Uterus (tissue), 4 donors: ENCODE measurements around the gene AHSP. TPM values are rescaled to one million over a fixed set of nuclear protein-coding genes. Genes with fewer than 3 reads are reported as not detected.

ENCODE experiments used
- DNase-seq, 2 donors: peaks; one replicate each; pipeline ENCODE4 v3.0.0-alpha.2; 2019 to 2020
- H3K27ac ChIP-seq, 2 donors: fragments of 200-600 bp; sonication (generic); 1 replicate in 1 of 2; 2 replicates in 1 of 2; pipeline ENCODE4 v1.5.1; 2016 to 2018
- H3K27me3 ChIP-seq, 2 donors: fragments of 200-600 bp; sonication (generic); one replicate each; pipeline ENCODE4 v1.5.1; 2018 to 2019; ENCODE audit warnings: control low read depth in 1 of 2
- H3K36me3 ChIP-seq, 2 donors: fragments of 200-600 bp; sonication (generic); one replicate each; pipeline ENCODE4 v1.5.1; 2019; ENCODE audit warnings: control low read depth in 1 of 2
- H3K4me1 ChIP-seq, 2 donors: fragments of 200-600 bp; sonication (generic); one replicate each; pipeline ENCODE4 v1.5.1; 2018 to 2019; ENCODE audit warnings: control low read depth in 1 of 2
- H3K4me3 ChIP-seq, 2 donors: fragments of 200-600 bp; sonication (generic); 1 replicate in 1 of 2; 2 replicates in 1 of 2; pipeline ENCODE4 v1.5.1; 2018 to 2019; ENCODE audit warnings: mild to moderate bottlenecking in 1 of 2
- H3K9me3 ChIP-seq, 2 donors: fragments of 200-600 bp; sonication (generic); one replicate each; pipeline ENCODE4 v1.5.1; 2019; ENCODE audit warnings: control low read depth in 1 of 2
- POLR2A ChIP-seq, 2 donors: fragments of 450-650 bp; IDR thresholded peaks; one replicate each; pipeline ENCODE4 v1.6.1; 2016; ENCODE audit warnings: antibody characterized with exemption in 2 of 2, mild to moderate bottlenecking in 1 of 2, moderate library complexity in 1 of 2
- intact Hi-C: fragments of 100-400 bp; cut with DNase I; formaldehyde crosslinking; loops from one replicate; pipeline ENCODE4 v1.15.1; 2023; ENCODE audit warnings: low total_unique reads
- total RNA-seq, 4 donors: library from RNA; depleted of rRNA in 3 of 4; stranded (reverse); fragments of >200 nt in 3 of 4; gene quantifications; one replicate each; pipeline versions ENCODE4 v1.1.0 to v1.2.4, GENCODE V29; 2014 to 2023
- TF ChIP-seq, protein P1 (sequence below), 4 experiments: fragments of 200-600 bp in 2 of 4; fragments of 450-650 bp in 2 of 4; sonication (generic) in 2 of 4; IDR thresholded peaks; one replicate each; pipeline ENCODE4 v1.5.1; 2016 to 2019; ENCODE audit warnings: antibody characterized with exemption in 4 of 4, mild to moderate bottlenecking in 2 of 4, moderate library complexity in 1 of 4
- donor health status: DM: yes; HTN: yes; CAD: no.

Gene AHSP
- total RNA-seq, 4 donors from 2014 or later, result 5.6 TPM; not detected in 3

DNA sequence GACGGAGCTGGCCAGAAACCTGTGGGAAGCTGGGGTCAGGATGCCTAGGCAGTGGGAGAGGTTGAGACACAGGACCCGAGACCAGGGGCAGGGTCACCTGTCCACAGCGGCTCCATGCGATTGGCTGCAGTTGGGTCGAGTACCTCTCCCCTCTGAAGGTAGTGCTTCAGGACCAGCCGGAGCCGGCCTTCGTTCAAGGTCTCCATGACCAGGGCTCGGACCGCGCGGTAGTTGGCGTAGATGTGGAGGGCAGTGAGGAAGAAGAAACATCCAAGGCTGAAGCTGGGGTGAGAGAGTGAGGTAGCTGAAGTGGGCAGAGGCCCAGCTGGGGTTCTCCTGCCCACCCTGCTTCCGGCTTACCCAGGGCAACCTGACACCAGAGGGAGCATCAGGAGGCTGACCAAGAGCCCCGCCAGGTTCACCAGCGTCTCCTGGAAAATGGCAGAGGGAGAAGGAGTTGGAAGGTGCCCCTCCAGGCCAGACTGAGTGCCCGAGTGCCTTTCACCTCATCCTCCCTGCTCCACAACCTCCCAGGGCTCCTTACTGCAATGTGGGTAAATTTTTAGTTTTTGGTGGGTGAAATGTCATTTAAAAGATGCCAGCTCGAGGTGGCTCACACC, 34.1 kb upstream of the AHSP start:
- Histone ChIP-seq H3K36me3 (no peaks in the 10 kb centered on the region), H3K4me3 (no peak overlapping the region), H3K4me1 (peaks cover 0 to 3% of the 10 kb centered on the region in 2 donors), H3K9me3 (no peaks in the 10 kb centered on the region), H3K27me3 (no peaks in the 10 kb centered on the region), H3K27ac (no peak overlapping the region)
- DNase-seq, result no peak
- intact Hi-C loops, result no loop called here
- no peak for TF ChIP-seq POLR2A (IDR thresholded peaks at IDR 0.05)
- TF ChIP-seq, protein P1, sequence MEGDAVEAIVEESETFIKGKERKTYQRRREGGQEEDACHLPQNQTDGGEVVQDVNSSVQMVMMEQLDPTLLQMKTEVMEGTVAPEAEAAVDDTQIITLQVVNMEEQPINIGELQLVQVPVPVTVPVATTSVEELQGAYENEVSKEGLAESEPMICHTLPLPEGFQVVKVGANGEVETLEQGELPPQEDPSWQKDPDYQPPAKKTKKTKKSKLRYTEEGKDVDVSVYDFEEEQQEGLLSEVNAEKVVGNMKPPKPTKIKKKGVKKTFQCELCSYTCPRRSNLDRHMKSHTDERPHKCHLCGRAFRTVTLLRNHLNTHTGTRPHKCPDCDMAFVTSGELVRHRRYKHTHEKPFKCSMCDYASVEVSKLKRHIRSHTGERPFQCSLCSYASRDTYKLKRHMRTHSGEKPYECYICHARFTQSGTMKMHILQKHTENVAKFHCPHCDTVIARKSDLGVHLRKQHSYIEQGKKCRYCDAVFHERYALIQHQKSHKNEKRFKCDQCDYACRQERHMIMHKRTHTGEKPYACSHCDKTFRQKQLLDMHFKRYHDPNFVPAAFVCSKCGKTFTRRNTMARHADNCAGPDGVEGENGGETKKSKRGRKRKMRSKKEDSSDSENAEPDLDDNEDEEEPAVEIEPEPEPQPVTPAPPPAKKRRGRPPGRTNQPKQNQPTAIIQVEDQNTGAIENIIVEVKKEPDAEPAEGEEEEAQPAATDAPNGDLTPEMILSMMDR (IDR thresholded peaks at IDR 0.05), result no peak

DNA sequence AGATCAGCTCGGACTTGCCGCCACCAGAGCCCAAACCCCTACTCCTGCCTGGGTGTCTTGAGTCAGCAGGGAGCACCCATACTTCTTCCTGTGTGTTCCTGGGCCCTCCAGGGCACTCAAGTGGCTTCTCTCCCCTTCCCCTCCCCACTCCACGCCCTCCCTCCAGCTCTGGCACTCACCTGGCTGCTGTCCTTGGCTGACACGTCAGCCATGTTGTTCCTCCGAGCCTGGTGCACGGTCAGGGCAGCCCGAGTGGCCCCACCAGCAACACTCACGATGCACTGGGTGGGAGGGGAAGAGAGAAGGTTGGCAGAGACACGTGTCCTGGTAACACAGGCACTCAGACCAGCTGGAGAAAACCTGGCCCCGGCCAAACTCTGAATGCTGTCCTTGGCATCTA, 31.0 kb upstream of the AHSP start:
- intact Hi-C loops, result no loop called here
- Histone ChIP-seq H3K4me1 (no peaks in the 10 kb centered on the region), H3K36me3 (no peaks in the 10 kb centered on the region), H3K27me3 (no peaks in the 10 kb centered on the region), H3K4me3 (no peak overlapping the region), H3K9me3 (no peaks in the 10 kb centered on the region), H3K27ac (no peak overlapping the region)
- TF ChIP-seq, protein P1 (IDR thresholded peaks at IDR 0.05), result no peak
- TF ChIP-seq POLR2A (IDR thresholded peaks at IDR 0.05), result no peak
- no peak for DNase-seq

DNA sequence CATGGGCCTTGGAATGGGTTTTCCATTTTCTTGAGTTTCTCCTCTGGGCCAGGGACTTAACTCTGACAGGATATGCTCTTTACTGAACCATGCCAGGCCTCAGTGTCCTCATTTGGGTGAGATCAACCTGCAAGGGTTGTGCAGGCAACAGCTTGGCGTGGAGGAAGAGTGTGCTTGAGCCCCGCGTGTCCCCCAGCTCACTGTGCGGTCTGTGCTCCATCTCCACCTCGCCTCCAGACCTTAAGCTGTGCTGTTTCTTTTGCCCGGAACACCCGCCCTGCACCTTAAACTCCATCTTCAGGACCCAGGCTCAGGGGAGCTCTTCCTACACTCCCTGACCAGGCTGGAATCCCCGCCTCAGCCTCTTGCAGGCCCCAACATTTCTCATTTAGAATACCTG, 29.2 kb upstream of the AHSP start:
- Histone ChIP-seq H3K4me3 (no peak overlapping the region), H3K9me3 (no peaks in the 10 kb centered on the region), H3K36me3 (no peaks in the 10 kb centered on the region), H3K4me1 (no peaks in the 10 kb centered on the region), H3K27ac (no peak overlapping the region), H3K27me3 (no peaks in the 10 kb centered on the region)
- intact Hi-C loops, result no loop called here
- TF ChIP-seq, protein P1 (IDR thresholded peaks at IDR 0.05), result no peak
- no peak for TF ChIP-seq POLR2A (IDR thresholded peaks at IDR 0.05)
- no peak for DNase-seq

DNA sequence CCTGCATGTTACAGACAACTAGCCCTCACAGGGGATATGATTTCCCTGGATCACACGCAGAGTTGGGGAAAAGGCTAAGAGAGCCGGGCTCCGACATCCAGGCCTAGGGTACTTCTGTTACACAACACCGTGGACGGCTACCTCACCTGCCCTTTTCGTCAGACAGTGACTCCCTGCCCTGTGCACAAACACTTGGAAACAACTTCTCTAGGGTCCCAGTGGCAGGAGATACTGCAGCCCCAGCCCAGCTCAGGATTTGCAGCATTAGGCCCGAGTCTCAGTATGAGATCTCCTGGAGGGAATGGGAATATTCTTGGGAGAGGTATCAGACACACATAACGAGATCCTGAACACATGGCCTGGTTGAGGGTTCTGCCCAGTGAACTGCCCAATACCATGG, 27.8 kb upstream of the AHSP start:
- H3K4me3 ChIP-seq, result no peak overlapping the region
- intact Hi-C loops, result no loop called here
- no peaks in the 10 kb centered on the region for H3K36me3 ChIP-seq
- TF ChIP-seq, protein P1 (IDR thresholded peaks at IDR 0.05), result no peak
- TF ChIP-seq POLR2A (IDR thresholded peaks at IDR 0.05), result no peak
- no peaks in the 10 kb centered on the region for H3K4me1 ChIP-seq
- no peak for DNase-seq
- H3K9me3 ChIP-seq, result no peaks in the 10 kb centered on the region
- no peak overlapping the region for H3K27ac ChIP-seq
- H3K27me3 ChIP-seq, result no peaks in the 10 kb centered on the region

DNA sequence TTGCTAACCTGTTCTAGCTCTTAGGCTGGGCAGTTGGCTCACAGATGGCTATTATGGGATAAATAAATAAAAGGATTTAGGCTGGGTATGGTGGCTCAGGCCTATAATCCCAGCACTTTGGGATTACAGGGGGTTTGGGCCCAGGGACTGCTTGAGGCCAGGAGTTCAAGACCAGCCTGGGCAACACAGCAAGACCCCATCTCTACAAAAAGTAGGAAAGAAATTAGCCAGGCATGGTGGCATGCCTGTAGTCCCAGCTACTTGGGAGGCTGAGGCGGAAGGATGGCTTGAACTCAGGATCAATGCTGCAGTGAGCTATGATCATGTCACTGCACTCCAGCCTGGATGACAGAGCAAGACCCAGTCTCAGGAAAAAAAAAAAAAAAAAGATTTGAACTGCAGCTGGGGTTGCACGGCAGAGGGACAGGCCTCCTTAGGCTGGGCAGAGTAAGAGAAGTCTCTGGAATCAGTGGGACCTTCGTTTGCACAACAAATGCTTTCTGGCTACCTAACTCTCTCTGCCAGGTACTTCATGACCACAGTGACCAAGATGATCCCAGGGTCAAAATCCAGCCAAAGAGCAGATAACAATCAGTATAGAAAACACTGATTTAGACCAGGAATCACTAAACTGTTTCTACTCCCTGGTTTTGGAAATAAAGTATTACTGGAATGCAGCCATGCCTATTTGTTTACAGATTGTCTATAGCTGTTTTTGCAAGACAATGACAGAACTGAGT, 26.3 kb upstream of the AHSP start:
- no peaks in the 10 kb centered on the region for H3K36me3 ChIP-seq
- intact Hi-C loops, result no loop called here
- no peak overlapping the region for H3K27ac ChIP-seq
- TF ChIP-seq POLR2A (IDR thresholded peaks at IDR 0.05), result no peak
- TF ChIP-seq, protein P1 (IDR thresholded peaks at IDR 0.05), result no peak
- no peaks in the 10 kb centered on the region for H3K9me3 ChIP-seq
- H3K4me3 ChIP-seq, result no peak overlapping the region
- H3K27me3 ChIP-seq, result no peaks in the 10 kb centered on the region
- no peaks in the 10 kb centered on the region for H3K4me1 ChIP-seq
- DNase-seq, result no peak
